Urothelium cell line (cell line): Measurements from ENCODE around the gene CAMTA1.

Experiments used
- DNase-seq: peaks from one replicate; pipeline ENCODE4 v3.0.0; 2011; ENCODE audit warnings: low spot score, mixed read lengths
- FAIRE-seq: peaks from 2 replicates; lab custom pipeline; 2011; peaks lifted over from hg19 to GRCh38; lab: Jason Lieb, UNC

CAMTA1 gene

GRCh38 chr1:7209336-7209735 is 424.1 kb downstream of the CAMTA1 start:
- DNase-seq, result no peak
- no peak for FAIRE-seq

GRCh38 chr1:7218210-7218832 is 433.1 kb downstream of the CAMTA1 start:
- no peak for FAIRE-seq
- peak; percentile 38 for DNase-seq

GRCh38 chr1:7219031-7219430 is 433.8 kb downstream of the CAMTA1 start:
- FAIRE-seq (no peak), DNase-seq (no peak)

- FAIRE-seq (no peak), DNase-seq (no peak)
Observed at GRCh38 chr1:7220007-7220406, 434.8 kb downstream of the CAMTA1 start.

GRCh38 chr1:7220712-7221252 is 435.5 kb downstream of the CAMTA1 start:
- no peak for DNase-seq
- no peak for FAIRE-seq

- DNase-seq (no peak), FAIRE-seq (no peak)
Observed at GRCh38 chr1:7221826-7222694, 436.8 kb downstream of the CAMTA1 start.

- no peak for FAIRE-seq
- no peak for DNase-seq
Observed at GRCh38 chr1:7222695-7223015, 437.4 kb downstream of the CAMTA1 start.

- DNase-seq (no peak), FAIRE-seq (no peak)
Observed at GRCh38 chr1:7223334-7224080, 438.3 kb downstream of the CAMTA1 start.

GRCh38 chr1:7224081-7224534 is 438.9 kb downstream of the CAMTA1 start:
- no peak for DNase-seq
- no peak for FAIRE-seq

GRCh38 chr1:7224644-7225043 is 439.4 kb downstream of the CAMTA1 start:
- DNase-seq (no peak), FAIRE-seq (no peak)

GRCh38 chr1:7225711-7226505 is 440.7 kb downstream of the CAMTA1 start:
- FAIRE-seq, result no peak

GRCh38 chr1:7227654-7228053 is 442.4 kb downstream of the CAMTA1 start:
- DNase-seq, result no peak
- no peak for FAIRE-seq

More at GRCh38 chr1:7225711-7226505, 440.7 kb downstream of the CAMTA1 start:
- DNase-seq, result no peak

GRCh38 chr1:7228252-7228961 is 443.2 kb downstream of the CAMTA1 start:
- FAIRE-seq (no peak), DNase-seq (no peak)

- no peak for DNase-seq
- FAIRE-seq, result no peak
Observed at GRCh38 chr1:7229186-7229585, 443.9 kb downstream of the CAMTA1 start.

- DNase-seq, result no peak
- FAIRE-seq, result no peak
Observed at GRCh38 chr1:7229696-7230631, 444.7 kb downstream of the CAMTA1 start.

- FAIRE-seq (no peak), DNase-seq (no peak)
Observed at GRCh38 chr1:7232441-7233236, 447.4 kb downstream of the CAMTA1 start.

- FAIRE-seq (no peak), DNase-seq (no peak)
Observed at GRCh38 chr1:7233237-7233540, 447.9 kb downstream of the CAMTA1 start.
